SKM-1 (cell line): ENCODE measurements around the gene SORBS1.
A peak's percentile ranks its signal among the peaks of the same experiment; 100 is the strongest.

Experiments used
- DNase-seq: peaks from one replicate; lab custom pipeline; 2025; ENCODE audit not compliant: unreplicated experiment; lab: John Stamatoyannopoulos, UW

SORBS1 gene

DNA sequence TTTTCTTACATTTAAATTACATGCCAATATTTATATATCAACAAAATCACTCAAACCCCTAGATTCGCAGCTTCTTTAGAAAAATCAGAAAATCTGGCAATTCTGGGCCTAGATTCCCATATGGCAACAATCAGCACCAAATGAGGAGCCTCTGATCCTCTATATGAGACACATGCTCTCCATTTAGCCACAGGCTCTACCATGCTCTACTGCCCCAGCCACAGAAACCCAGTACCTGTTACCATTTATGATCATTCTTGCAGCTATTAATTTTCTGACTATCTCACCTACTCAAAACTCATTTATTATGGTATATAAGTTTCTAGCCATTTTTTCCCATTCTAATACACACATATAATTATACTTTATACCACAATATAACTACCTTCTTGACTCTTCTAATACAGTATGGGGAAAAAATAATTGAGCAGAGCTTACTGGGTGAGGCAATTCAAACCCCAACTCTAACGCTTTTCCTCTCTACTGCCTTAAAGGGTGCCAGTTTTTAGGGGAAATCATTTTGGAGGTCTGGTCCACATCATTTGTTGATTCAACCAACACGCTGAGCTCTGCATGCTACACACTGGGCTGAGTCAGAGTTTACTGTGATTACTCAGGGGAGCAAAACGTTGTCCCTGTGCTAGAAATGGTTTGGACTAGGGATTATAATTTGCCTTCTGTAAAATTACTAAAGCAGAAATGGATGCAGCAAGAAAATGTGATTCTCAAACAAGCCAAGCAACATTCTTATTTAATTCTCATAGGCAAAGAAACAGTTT, 281.9 kb downstream of the SORBS1 start:
- no peak for DNase-seq

DNA sequence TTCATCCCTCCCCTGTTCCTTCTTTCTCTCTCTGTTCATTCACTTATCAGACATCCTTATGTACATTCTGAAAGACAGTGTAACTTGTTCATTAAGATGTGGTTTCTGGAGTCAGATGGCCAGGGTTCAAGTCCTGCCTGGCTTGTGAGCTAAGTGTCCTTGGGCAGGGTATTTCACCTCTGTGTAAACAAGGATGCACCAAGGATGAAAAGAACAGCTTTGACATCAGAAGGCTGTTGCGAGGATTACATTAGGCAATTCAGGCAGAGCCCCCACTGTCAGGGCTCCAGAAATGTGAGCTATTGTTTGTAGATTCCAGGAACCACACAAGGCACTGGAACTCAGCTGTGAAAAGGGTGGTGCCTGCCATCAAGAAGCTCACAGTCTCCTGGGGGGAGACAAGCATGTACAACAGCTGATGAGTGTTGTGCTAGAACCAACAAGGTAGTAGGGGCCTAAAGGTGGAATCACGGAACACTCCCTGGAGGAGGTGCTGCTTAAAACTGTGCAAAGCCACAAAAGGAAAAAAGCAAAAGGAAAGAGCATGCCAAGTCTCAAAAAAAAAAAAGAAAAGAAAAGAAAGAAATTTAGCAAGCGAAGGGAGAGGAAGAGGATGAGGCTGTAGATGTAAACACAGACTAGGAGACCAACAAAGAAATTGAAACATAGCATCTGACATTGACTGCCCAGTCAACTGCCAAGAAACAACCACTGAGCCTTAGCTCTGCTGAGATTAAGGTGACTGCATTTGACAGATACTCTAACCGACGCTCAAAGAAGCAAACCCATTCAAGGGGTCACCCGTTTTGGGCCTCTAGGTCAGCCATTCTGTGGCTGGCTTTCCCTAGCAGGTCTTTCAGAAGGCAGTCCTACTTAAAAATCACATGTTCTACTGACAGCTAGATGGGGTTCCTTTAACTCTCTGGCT, 282.8 kb downstream of the SORBS1 start:
- DNase-seq = no peak

DNA sequence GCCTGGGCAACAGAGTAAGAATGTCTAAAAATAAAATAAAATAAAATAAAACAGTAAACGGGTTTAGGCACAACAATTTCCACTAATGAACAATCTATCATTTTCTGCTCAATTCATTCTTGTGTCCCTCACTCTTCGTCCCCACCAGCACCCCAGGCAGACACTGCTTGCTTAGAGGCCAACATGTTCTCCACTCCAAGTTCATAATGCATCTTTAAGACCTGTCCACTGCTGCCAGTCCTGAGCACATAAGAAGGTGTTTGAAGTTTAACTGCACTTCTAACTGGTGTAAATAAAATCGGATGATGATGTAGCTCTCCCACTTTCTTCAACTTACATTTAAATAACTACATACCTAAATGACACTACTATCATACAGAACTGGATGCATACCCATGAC, 283.6 kb downstream of the SORBS1 start:
- no peak for DNase-seq

DNA sequence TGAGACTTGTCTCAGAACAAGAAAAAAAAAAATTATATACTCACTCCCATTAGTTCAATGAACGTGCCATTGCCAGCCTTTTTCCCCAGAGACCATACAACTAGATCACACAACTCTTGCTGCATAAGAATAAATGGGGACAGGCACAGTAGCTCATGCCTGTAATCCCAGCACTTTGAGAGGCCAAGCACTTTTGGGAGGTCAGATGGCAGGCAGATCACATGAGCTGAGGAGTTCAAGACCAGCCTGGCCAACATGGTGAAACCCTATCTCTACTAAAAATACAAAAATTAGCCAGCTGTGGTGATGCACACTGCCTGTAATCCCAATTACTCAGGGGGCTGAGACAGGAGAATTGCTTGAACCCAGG, 284.0 kb downstream of the SORBS1 start:
- DNase-seq = no peak

DNA sequence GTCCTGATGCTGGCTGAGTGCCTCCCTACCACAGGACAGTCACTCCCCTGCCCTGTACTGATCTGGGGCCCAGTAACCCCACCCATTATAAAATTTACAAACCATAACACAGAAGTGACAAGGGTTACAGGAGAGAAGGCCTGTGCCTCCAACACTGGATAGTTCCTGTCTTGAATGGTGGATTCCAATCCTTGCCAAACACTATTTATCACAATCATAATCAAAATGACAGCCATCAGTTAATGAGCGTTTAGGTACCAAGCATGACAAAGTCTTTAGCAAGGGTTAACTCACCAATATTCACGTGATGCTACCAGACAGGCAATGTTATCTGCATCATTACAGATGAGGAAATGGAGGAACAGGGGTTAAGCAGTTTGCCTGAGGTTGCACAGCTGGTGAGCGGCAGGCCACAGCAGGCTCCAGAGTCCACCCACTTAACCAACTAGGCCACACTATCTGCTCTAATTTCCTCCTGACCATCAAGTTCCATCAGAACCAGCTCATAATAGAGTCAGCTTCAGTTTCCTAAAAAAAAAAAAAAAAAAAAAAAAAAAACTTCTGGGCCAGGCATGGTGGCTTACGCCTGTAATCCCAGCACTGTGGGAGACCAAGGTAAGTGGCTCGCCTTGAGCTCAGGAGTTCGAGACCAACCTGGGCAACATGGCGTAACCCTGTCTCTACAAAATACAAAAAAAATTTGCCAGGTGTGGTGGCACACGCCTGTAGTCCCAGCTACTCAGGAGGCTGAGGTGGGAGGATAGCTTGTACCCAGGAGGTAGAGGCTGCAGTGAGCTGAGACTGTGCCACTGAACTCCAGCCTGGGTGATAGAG, 284.6 kb downstream of the SORBS1 start:
- no peak for DNase-seq

DNA sequence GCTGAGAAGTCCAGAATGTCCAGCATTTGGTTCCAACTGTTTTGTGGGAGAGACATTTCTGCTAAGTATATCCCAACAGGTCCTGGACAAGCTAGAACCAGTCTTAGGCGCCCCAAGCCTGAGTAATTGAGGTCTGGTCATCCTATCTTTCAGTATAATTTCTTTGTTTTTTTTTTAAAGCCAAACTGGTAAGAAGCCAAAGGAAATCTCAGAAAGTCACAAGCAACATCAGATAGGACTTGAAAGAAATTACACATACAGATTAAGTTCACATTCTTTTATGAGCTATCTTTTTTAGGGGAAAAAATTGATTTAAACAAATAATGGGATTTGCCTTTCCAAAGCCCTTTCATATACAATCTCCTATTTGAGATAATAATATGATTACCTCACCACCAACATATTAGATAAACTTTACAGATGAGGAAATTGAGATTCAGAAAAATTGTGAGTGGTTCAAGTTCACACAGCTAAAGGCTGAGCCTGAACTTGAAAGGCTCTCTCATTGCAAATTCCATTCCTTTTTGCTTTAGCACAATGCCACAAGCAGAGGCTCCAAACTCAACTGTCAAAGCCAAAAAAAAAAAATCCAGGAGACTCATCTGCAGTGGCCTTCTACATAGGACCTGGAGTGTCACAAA, 285.3 kb downstream of the SORBS1 start:
- DNase-seq = no peak

DNA sequence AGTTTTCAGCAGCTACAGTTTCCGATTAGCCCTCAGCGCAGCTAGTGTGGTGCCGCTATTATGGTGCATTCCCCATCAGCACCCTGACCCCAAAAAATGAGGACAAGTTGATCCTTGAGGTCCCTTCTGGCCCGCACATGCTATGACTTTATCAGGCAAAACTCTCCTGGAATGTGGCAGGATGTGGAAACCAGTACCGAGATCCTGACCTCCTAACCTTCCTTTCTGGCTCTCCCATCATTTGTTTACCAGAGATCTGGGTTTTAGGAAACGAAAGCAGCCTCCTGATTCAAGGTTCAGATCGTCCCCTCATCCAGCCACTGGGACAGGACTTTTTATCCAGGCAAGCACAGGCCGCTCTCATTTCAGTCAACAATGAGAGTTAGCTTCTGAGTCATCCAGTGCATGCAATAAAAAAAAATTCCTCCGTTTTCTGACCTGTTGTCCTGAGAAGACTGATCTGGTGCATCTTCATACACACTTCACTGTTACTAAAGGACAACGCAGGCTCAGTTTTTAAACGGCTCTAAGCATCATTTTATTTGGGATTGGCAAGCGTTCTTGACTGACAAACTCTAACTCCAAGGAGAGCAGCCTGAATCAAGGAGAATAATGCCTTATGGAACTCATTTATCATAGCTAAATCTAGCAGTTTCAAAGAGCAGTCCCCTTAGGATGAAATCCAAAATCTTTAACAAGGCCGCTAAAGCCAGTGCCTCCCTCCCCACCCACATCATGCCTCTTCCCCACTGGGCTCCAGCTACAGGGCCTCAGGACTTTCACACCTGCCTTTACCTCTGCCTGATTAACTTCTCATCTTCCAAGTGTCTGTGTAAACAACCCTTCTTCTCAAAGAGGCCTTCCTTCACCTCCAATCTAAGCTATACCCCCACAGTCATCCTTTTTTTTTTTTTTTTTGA, 287.5 kb downstream of the SORBS1 start:
- DNase-seq = no peak

- DNase-seq = no peak
These were observed 292.7 kb downstream of the SORBS1 start for GRCh38 chr10:95268438-95268837.

GRCh38 chr10:95267251-95267650, 293.9 kb downstream of the SORBS1 start:
- no peak for DNase-seq

DNA sequence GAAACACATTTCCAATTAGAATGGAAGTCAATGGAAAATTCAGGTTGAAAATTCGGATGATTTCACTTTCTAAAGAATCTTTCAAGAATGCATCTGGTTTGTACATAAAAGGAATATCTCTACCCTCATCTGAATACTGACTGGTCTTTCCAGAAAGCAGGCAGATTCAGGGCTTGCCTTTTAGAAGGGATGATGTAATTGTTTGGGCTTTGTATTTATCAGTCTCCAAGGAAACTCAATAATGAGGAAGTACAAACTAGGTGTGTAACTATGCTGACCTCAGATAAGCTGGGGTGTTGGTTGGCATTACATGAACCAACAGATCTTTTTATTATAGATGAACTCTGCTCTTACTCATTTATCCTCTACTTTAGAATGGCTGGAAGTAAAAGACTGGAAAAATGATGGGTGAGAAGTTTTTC, 294.5 kb downstream of the SORBS1 start:
- DNase-seq = peak; percentile 43

GRCh38 chr10:95265572-95265971, 295.6 kb downstream of the SORBS1 start:
- no peak for DNase-seq

DNA sequence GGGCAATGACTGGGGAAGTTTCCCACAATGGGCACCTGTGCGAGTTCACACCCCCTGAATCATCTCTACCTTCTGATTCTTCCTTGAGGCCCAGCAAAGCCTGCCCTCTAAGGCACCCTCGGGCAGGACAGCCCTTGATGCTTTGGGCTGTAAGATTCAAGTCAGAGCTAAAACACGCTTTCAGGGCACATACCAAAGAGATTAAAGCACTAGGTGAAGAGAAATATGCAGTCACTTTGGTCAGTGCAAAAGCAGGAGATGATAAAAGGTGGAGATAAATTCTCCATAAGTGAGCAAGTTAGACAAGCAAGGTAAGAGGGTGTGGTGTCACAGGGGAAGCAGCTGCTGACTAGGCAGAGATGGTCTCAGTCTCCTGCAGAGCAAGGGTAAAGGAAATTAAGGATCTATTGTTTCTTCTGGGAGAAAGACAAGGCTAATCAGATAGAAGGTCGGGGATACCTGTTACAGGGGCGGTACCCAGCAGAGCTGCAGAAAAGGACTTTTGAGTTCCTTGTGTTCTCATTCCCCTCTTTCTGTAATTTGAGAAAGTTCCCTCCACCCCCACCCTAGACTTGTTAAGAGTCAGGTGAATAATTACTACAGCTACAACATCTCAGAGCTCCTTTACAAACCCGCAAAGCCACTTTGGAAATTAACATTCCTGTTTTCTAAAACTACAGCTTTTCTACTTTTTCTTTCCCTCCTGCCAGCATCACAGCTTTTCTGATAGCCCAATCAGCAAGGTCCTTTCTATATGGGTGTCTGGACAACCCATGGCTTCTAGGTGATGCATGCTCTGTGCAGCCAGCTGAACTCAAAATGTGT, 296.7 kb downstream of the SORBS1 start:
- DNase-seq = no peak

DNA sequence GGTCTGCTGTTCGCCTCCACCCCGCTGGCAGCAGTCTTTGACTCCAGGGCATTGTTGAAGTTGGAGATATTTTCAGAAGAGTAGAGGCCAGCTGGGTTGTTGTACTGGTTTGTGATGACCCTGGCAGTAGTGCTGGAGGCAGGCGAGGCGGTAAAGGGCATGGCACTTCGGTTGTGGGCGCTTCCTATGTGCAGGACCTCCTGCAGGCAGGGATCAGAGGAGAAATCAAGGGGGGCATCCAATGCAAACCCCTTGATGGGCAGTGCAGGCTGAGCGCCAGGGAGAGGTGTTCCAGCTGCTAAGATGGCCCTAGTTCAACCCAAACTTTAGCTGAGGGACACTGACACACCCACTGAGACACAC, 297.3 kb downstream of the SORBS1 start:
- no peak for DNase-seq

- no peak for DNase-seq
These were observed 298.2 kb downstream of the SORBS1 start for GRCh38 chr10:95262763-95263518.

DNA sequence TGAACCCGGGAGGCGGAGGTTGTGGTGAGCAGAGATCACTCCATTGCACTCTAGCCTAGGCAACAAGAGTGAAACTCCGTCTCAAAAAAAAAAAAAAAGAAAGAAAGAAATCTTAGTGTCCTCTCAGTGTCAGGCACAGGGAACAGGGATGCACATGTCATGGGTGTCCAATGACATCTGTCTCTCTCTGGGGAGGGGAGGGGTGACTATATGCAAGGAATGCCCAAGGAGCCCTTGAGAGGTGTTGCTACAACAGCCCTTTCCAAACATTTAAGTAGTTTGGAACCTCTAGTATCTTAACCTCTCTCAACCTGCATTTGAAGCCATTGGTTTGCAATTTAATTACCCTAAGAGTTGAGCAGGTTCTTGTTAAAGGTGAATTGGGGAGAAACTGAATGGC, 299.2 kb downstream of the SORBS1 start:
- no peak for DNase-seq
